HuH-7.5 (cell line): ENCODE data around the gene CTCF.

Source experiments
- DNase-seq: peaks from one replicate; pipeline ENCODE4 v3.0.0; 2011; ENCODE audit warnings: low spot score

The CTCF gene

DNA sequence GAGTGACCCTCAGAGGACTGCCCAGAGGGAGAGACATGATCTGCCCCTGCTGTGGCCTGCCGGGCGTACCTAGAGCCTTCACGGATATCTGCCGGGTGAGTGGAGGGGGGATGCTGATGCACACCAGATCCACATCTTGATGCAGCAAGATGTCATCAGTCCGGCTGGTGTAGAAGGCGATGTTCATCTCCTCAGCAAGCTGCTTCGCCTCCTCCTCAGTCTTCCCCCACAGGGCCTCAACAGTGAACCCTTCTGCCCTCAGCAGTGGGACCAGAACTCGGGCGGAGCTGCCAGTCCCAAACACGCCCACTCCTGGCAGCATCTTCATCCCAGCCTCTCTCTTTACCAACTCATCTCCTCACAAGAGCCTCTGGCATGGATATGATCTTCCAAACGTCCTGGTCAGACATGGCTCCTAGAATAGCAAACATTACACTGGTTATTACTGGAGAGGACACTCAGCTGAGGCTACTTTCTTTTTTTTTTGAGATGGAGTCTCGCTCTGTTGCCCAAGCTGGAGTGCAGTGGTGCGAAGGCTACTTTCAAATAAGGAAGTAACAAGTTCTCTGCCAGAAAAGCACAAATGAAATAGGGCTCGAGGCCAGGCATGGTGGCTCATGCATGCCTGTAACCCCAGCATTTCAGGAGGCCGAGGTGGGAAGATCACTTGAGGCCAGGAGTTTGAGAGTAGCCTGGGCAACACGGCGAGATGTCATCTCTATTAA is 123.2 kb downstream of the CTCF start:
- DNase-seq = no peak
